NOMO-1 treated with dmso at 0.1 percent for 144 hours (cell line): Measurements from ENCODE around the gene PTPRH.
A peak's percentile ranks its signal among the peaks of the same experiment; 100 is the strongest.
"Not testable (repeated sequence)": the region's sequence is repeated elsewhere in the genome, so short reads cannot be mapped to it uniquely, and the experiment has no call there.

Source experiments
- DNase-seq: peaks from one replicate; lab custom pipeline; 2025; ENCODE audit not compliant: unreplicated experiment; lab: John Stamatoyannopoulos, UW

PTPRH gene

GRCh38 chr19:55193481-55193880, 15.8 kb downstream of the PTPRH start:
- DNase-seq: no peak

- DNase-seq: no peak
Observed at GRCh38 chr19:55189403-55189835, 19.9 kb downstream of the PTPRH start.

- no peak for DNase-seq
Observed at GRCh38 chr19:55188625-55189024, 20.7 kb downstream of the PTPRH start.

GRCh38 chr19:55186080-55186479, 23.2 kb downstream of the PTPRH start:
- no peak for DNase-seq

GRCh38 chr19:55181740-55182139, 27.6 kb downstream of the PTPRH start:
- no peak for DNase-seq

GRCh38 chr19:55179606-55180484, 29.5 kb downstream of the PTPRH start, which contains the start of gene SYT5:
TSS of gene SYT5 (minus strand) at chr19:55180289. CDS start at chr19:55179041, 1,248 bp downstream.
- DNase-seq: no peak

GRCh38 chr19:55178781-55179599, 30.3 kb downstream of the PTPRH start:
- DNase-seq: no peak

- no peak for DNase-seq
Observed at GRCh38 chr19:55176076-55176475, 33.2 kb downstream of the PTPRH start.

- DNase-seq: no peak
Observed at GRCh38 chr19:55175117-55175867, 34.0 kb downstream of the PTPRH start.

- DNase-seq: no peak
Observed at GRCh38 chr19:55174425-55175116, 34.7 kb downstream of the PTPRH start.

- DNase-seq: no peak
Observed at GRCh38 chr19:55173714-55174409, 35.4 kb downstream of the PTPRH start.

- no peak for DNase-seq
Observed at GRCh38 chr19:55173186-55173713, 36.1 kb downstream of the PTPRH start.

GRCh38 chr19:55172741-55173140, 36.6 kb downstream of the PTPRH start:
- DNase-seq: no peak

GRCh38 chr19:55172318-55172717, 37.0 kb downstream of the PTPRH start:
- not testable (repeated sequence) for DNase-seq

- no peak for DNase-seq
Observed at GRCh38 chr19:55171440-55171839, 37.9 kb downstream of the PTPRH start.

- no peak for DNase-seq
Observed at GRCh38 chr19:55169136-55169535, 40.2 kb downstream of the PTPRH start.

GRCh38 chr19:55166530-55167268, 42.6 kb downstream of the PTPRH start, which contains the start of gene DNAAF3:
TSS of gene DNAAF3 (minus strand) at chr19:55166613. CDS start at chr19:55166413, 200 bp downstream.
- DNase-seq: peak; percentile 94

- peak; percentile 78 for DNase-seq
Observed at GRCh38 chr19:55165952-55166529, 43.3 kb downstream of the PTPRH start.
